Measurements from ENCODE around the gene AFF3.
A peak's percentile ranks its signal among the peaks of the same experiment; 100 is the strongest.

Gene AFF3

GRCh38 chr2:99888617-99889016 is 253.8 kb downstream of the AFF3 start:
- peak; percentile 39 for DNase-seq (ENCODE audit: low spot score)

- no peak for DNase-seq (ENCODE audit: low spot score)
Measured at GRCh38 chr2:99886418-99886817, 256.0 kb downstream of the AFF3 start.

GRCh38 chr2:99883358-99883757 is 259.0 kb downstream of the AFF3 start:
- no peak for DNase-seq (ENCODE audit: low spot score)

GRCh38 chr2:99881901-99882591 is 260.3 kb downstream of the AFF3 start:
- DNase-seq (ENCODE audit: low spot score), result peak; percentile 68

GRCh38 chr2:99880964-99881294 is 261.5 kb downstream of the AFF3 start:
- DNase-seq (ENCODE audit: low spot score), result no peak

- DNase-seq (ENCODE audit: low spot score), result peak; percentile 19
Measured at GRCh38 chr2:99880148-99880963, 262.0 kb downstream of the AFF3 start.

GRCh38 chr2:99879481-99879880 is 262.9 kb downstream of the AFF3 start:
- no peak for DNase-seq (ENCODE audit: low spot score)

GRCh38 chr2:99878581-99879350 is 263.6 kb downstream of the AFF3 start:
- DNase-seq (ENCODE audit: low spot score), result no peak

GRCh38 chr2:99877963-99878362 is 264.4 kb downstream of the AFF3 start:
- no peak for DNase-seq (ENCODE audit: low spot score)

GRCh38 chr2:99876956-99877355 is 265.4 kb downstream of the AFF3 start:
- DNase-seq (ENCODE audit: low spot score), result no peak

- DNase-seq (ENCODE audit: low spot score), result no peak
Measured at GRCh38 chr2:99875627-99876201, 266.7 kb downstream of the AFF3 start.

GRCh38 chr2:99868260-99868659 is 274.1 kb downstream of the AFF3 start:
- DNase-seq (ENCODE audit: low spot score), result no peak

GRCh38 chr2:99867770-99868169 is 274.6 kb downstream of the AFF3 start:
- no peak for DNase-seq (ENCODE audit: low spot score)

- DNase-seq (ENCODE audit: low spot score), result no peak
Measured at GRCh38 chr2:99865818-99866676, 276.3 kb downstream of the AFF3 start.

- DNase-seq (ENCODE audit: low spot score), result no peak
Measured at GRCh38 chr2:99864561-99865553, 277.5 kb downstream of the AFF3 start.

GRCh38 chr2:99863903-99864270 is 278.5 kb downstream of the AFF3 start:
- no peak for DNase-seq (ENCODE audit: low spot score)

GRCh38 chr2:99863236-99863902 is 279.0 kb downstream of the AFF3 start:
- no peak for DNase-seq (ENCODE audit: low spot score)

GRCh38 chr2:99862566-99862965 is 279.8 kb downstream of the AFF3 start:
- no peak for DNase-seq (ENCODE audit: low spot score)

GRCh38 chr2:99861376-99861760 is 281.0 kb downstream of the AFF3 start:
- no peak for DNase-seq (ENCODE audit: low spot score)

Measured in SK-N-DZ (cell line).